22Rv1 (cell line): ENCODE results near the gene RUNX2.

Experiments
- H3K27ac ChIP-seq: fragments of 450-650 bp; 2 replicates; pipeline ENCODE4 v1.5.1; 2017
- CTCF ChIP-seq: fragments of 450-650 bp; IDR thresholded peaks from 2 replicates; pipeline ENCODE4 v1.5.1; 2017; ENCODE audit warnings: mild to moderate bottlenecking
- ZFX ChIP-seq: fragments of 450-650 bp; IDR thresholded peaks from 2 replicates; pipeline ENCODE4 v1.6.1; 2017; ENCODE audit warnings: antibody characterized with exemption, borderline replicate concordance

Gene RUNX2

GRCh38 chr6:45591890-45592289 lies 263.8 kb downstream of the RUNX2 start:
- no peak overlapping the region for H3K27ac ChIP-seq
- TF ChIP-seq ZFX (no peak), CTCF (no peak)

DNA sequence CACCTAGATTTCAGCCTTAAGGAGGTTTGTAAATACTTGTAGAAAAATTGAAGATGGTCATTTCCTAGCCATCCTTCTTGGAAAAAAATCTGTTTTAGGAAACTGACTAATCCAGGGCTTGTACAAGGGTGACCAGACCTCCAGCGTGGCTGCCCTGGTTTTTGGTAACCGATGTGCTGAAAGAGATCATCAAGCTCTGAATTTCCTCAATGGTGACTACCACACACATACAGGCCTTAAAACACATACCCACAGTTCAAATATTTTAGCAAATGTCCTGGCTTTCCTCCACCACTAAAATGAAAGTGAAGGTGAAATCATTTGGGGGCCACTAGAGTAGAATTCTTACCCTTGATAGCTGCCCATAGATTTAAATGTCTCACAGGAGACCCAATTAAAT lies 264.9 kb downstream of the RUNX2 start:
- H3K27ac ChIP-seq = no peak overlapping the region
- TF ChIP-seq ZFX = no peak
- no peak for TF ChIP-seq CTCF

DNA sequence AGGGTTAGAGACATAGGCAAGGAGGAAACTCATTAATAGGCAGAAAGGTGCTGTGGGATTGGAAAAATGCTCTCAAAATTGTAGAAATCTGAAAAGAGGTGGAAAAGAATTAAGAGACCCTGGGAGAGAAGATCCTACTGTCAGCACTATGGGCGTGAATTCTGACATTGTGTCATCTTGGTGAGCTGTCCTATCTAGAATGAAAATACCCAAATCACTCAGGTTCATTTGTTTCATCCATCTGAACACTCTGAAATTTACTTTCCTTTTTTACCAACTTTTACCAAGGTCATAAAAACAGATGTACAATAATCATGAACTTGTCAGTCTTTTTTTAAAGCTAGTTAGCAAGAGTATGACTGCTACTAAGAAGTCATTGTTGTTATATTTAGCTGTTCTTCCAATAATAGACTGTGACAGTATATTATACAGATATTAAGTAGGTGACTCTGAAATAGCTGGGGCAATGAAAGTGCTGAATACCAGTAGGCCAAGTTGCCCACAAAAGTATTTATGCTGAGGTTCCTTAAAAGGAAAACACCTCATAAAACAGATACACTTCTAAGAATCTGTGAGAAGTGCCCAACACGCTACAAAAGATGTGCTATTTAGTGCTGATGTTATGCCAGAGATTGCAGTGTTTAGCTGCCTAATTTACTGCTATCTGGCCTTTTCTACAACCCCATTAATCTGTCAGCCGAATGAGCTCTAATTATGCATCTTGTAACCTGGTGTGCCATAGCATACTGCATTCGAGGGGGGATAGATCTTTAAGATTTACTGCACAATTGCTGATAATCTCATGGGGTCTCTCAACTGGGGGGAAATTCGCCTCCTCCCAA lies 267.1 kb downstream of the RUNX2 start:
- TF ChIP-seq ZFX (no peak), CTCF (no peak)

DNA sequence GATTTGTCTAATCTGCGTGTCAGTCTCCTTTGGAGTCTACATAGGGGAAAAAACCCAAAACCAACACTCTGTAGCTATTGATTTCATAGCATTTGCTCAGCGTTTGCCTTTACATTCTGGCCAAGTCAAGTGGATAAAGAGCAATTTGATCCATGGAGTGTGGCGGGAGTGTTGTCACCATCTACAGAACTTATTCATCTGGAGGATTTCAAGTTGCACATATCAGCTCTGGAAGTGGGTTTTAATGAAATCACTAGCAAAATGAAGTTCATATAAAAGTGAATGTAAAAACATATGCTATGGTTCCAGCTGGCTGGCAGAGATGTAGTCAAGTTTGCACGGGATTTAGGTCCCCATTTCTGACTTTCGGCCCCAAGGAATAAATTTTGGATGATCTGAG lies 269.3 kb downstream of the RUNX2 start:
- TF ChIP-seq ZFX = no peak
- no peak for TF ChIP-seq CTCF
- no peak overlapping the region for H3K27ac ChIP-seq

More for the DNA sequence above, 267.1 kb downstream of the RUNX2 start:
- H3K27ac ChIP-seq = no peak overlapping the region

DNA sequence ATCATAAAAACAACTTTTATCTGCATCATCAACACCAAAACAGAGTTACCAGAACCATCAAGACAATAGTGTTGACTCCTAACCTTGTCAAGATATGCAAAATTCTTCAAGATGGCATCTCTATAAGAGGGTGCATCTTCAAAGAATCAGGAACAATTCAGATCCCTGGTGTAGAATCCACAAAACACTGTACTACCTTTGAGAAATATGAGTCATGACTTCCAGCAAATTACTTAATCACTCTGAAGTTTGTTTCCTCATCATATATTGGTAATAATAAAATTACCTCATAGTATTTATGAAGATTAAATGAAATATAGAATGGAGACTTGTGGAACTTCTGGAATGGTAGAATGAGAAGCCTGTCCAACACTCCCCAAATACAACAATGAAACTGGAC lies 270.9 kb downstream of the RUNX2 start:
- TF ChIP-seq ZFX (no peak), CTCF (no peak)
- H3K27ac ChIP-seq = no peak overlapping the region

DNA sequence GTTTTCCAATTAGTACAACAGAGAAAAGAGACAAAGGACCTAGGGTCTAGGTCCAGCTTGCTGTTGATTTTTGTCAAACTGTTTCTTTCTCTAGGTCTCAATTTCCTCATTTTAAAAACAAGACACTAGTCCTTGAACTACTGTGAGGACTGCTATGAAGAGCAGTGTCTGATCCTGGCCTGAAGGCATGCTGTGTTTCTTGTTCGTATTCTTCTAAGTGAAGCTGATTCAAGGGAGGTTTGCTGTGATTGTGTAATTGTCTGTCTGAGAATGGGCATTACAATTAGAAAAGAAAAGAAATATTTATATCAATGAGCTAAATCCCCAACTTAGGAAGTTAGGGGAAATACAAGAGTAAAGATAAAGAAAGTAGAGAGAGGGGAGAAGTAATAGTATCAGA lies 277.8 kb downstream of the RUNX2 start:
- no peak overlapping the region for H3K27ac ChIP-seq
- TF ChIP-seq ZFX (no peak), CTCF (no peak)

- TF ChIP-seq ZFX = no peak
- no peak for TF ChIP-seq CTCF
- no peak overlapping the region for H3K27ac ChIP-seq
Observed at GRCh38 chr6:45606831-45607400, 278.8 kb downstream of the RUNX2 start.
